Right lobe of liver (tissue), 4 donors: ENCODE results near the gene ACSL5.

ENCODE experiments used
- POLR2A ChIP-seq: fragments of 450-650 bp; IDR thresholded peaks from one replicate; pipeline ENCODE4 v1.6.1; 2017; ENCODE audit warnings: antibody characterized with exemption, mild to moderate bottlenecking
- TF ChIP-seq, protein P1 (sequence below), 4 donors: fragments of 200-600 bp in 3 of 4; fragments of 450-650 bp in 1 of 4; IDR thresholded peaks; one replicate each; pipeline versions ENCODE4 v1.5.1 to v1.8.0; 2016 to 2022; ENCODE audit warnings: antibody characterized with exemption in 4 of 4, mild to moderate bottlenecking in 2 of 4
- donor health status: DM: no; HTN: no; CAD: no.
- donor health status: DM: no; HTN: no; CAD: no.
- donor health status: DM: no; HTN: yes; CAD: no.

DNA sequence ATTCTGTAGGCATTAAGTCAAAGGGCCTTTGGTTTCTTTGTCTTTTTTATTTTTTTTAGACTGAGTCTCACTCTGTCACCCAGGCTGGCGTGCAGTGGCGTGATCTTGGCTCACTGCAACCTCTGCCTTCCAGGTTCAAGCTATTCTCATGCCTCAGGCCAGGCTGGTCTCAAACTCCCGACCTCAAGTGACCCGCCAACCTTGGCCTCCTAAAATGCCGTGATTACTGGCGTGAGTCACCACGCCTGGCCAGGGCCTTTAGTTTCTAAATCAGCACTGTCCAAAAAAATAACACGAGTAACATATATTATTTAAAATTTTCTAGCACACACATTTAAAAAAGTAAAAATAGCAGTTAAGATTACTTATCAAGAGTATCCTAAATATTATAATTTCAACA, 11.1 kb upstream of the ACSL5 start:
- TF ChIP-seq, protein P1, sequence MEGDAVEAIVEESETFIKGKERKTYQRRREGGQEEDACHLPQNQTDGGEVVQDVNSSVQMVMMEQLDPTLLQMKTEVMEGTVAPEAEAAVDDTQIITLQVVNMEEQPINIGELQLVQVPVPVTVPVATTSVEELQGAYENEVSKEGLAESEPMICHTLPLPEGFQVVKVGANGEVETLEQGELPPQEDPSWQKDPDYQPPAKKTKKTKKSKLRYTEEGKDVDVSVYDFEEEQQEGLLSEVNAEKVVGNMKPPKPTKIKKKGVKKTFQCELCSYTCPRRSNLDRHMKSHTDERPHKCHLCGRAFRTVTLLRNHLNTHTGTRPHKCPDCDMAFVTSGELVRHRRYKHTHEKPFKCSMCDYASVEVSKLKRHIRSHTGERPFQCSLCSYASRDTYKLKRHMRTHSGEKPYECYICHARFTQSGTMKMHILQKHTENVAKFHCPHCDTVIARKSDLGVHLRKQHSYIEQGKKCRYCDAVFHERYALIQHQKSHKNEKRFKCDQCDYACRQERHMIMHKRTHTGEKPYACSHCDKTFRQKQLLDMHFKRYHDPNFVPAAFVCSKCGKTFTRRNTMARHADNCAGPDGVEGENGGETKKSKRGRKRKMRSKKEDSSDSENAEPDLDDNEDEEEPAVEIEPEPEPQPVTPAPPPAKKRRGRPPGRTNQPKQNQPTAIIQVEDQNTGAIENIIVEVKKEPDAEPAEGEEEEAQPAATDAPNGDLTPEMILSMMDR (IDR thresholded peaks at IDR 0.05): no peak
- no peak for TF ChIP-seq POLR2A
